Measurements from ENCODE around the gene CEBPZ.

CEBPZ gene

GRCh38 chr2:37180006-37180639, 51.3 kb downstream of the CEBPZ start:
- no peak for DNase-seq (ENCODE audit: low read depth)

DNA sequence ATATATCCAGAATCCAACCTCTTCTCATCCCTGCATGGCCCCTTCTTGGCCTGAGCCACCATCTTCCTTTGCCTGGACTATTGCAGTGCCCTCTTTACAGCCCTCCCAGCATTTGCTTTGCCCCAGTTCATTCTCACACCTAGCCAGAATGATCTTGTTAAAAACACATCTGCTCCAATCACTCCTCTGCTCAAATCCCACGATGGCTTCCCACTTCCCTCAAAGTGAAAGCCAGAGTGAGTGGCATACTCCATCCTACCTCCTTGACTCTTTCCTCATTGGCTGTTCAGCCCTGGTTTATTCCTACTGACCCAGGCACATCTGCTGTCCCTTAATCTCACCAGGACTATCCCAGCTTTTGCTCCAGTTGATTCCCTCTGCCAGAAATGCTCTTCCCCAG, 57.7 kb downstream of the CEBPZ start:
- no peak for DNase-seq (ENCODE audit: low read depth)

- DNase-seq (ENCODE audit: low read depth) = no peak
Observed at GRCh38 chr2:37171624-37171950, 59.8 kb downstream of the CEBPZ start.

DNA sequence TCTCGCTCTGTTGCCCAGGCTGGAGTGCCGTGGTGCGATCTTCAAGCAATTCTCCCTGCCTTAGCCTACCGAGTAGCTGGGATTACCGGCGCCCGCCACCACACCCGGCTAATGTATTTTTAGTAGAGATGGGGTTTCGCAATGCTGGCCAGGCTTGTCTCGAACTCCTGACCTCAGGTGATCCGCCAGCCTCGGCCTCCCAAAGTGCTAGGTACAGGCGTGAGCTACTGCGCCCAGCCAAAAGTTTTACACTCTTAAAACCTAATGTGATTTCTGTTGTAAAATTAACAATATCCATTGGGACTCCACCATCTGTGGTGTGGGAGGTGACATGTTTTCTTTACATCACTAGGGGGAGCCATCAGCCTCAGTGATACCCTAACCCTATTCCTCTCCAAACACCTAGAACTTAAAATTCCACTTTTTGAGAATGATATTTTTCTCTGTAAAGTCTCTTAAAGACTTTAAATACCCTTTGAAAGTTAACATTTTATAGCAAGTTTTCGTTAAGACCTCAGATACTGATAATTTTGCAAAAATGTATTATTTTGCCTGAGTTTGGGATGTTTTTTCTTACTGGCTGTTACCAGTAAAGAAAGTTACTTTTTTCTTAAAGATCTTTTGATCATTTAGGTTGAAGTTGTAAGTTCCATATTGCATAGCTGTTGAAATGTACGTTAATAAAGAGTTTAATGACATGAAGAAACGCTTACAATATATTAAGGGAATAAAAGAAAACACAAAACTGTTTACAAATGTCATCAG, 63.0 kb downstream of the CEBPZ start:
- DNase-seq (ENCODE audit: low read depth) = peak; percentile 16

GRCh38 chr2:37167636-37168180, 63.7 kb downstream of the CEBPZ start:
- DNase-seq (ENCODE audit: low read depth) = no peak

GRCh38 chr2:37164757-37165156, 66.6 kb downstream of the CEBPZ start:
- DNase-seq (ENCODE audit: low read depth) = no peak

GRCh38 chr2:37156857-37157714, 74.3 kb downstream of the CEBPZ start, which contains the start of gene EIF2AK2:
EIF2AK2 (minus strand) TSS chr2:37156980; CDS start chr2:37147806, 9,174 bp downstream.
- DNase-seq (ENCODE audit: low read depth) = peak; percentile 65

GRCh38 chr2:37156071-37156856, 75.1 kb downstream of the CEBPZ start:
- DNase-seq (ENCODE audit: low read depth) = peak; percentile 14

GRCh38 chr2:37154785-37155184, 76.6 kb downstream of the CEBPZ start:
- no peak for DNase-seq (ENCODE audit: low read depth)

DNA sequence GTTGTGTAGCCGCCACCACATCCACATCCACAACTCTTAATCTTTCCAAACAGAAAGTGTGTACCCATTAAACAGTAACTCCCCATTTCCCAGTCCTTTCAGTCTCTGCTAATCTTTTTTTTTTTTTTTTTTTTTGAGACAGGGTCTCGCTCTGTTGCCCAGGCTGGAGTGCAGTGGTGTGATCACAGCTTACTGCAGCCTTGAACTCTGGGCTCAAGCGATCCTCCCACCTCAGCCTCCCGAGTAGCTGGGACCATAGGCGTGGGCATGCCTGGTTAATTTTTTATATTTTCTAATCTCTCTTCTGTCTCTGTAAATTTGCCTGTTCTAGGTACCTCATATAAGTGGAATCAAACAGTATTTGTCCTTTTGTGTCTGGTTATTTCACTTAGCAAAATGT, 78.2 kb downstream of the CEBPZ start:
- no peak for DNase-seq (ENCODE audit: low read depth)

Data from activated T-cell treated with anti-CD3 and anti-CD28 coated beads for 24 hours (primary cell).